ENCODE measurements around the gene WDR82. TPM values are rescaled to one million over a fixed set of nuclear protein-coding genes. Genes with fewer than 3 reads are reported as not detected.
"Not testable (repeated sequence)": the region's sequence is repeated elsewhere in the genome, so short reads cannot be mapped to it uniquely, and the experiment has no call there.

The WDR82 gene
- total RNA-seq, 4 donors from 2014 or later, result 24.6 to 128 (median 70.3) TPM

GRCh38 chr3:52289338-52289746 lies 10.9 kb upstream of the WDR82 start:
- no peak overlapping the region for H3K27ac ChIP-seq
- intact Hi-C loops (cut with DNase I; ENCODE audit: low total_unique reads), result no loop called here
- no peak for DNase-seq
- H3K9me3 ChIP-seq, result no peaks in the 10 kb centered on the region
- TF ChIP-seq CTCF (IDR thresholded peaks at IDR 0.05) (no peak), POLR2A (IDR thresholded peaks at IDR 0.05) (no peak)
- no peaks in the 10 kb centered on the region for H3K36me3 ChIP-seq
- H3K4me3 ChIP-seq, result no peak overlapping the region
- H3K27me3 ChIP-seq, result no peaks in the 10 kb centered on the region
- H3K4me1 ChIP-seq, result peaks cover 0 to 5% of the 10 kb centered on the region in 2 donors

- Histone ChIP-seq H3K27me3 (no peaks in the 10 kb centered on the region), H3K4me1 (peaks cover 0 to 5% of the 10 kb centered on the region in 2 donors), H3K27ac (peak overlapping the region; percentile 99 to 100), H3K9me3 (no peaks in the 10 kb centered on the region), H3K36me3 (no peaks in the 10 kb centered on the region), H3K4me3 (peak overlapping the region in 1 of 2 donors; percentile 96)
- no peak for TF ChIP-seq CTCF (IDR thresholded peaks at IDR 0.05)
- no peak for TF ChIP-seq POLR2A (IDR thresholded peaks at IDR 0.05)
- no peak for DNase-seq
- intact Hi-C loops (cut with DNase I; ENCODE audit: low total_unique reads), result no loop called here
Observed at GRCh38 chr3:52288674-52289073, 10.2 kb upstream of the WDR82 start.

- intact Hi-C loops (cut with DNase I; ENCODE audit: low total_unique reads), result no loop called here
- DNase-seq, result peak in 1 of 2 donors; percentile 22
- Histone ChIP-seq H3K9me3 (no peaks in the 10 kb centered on the region), H3K36me3 (no peaks in the 10 kb centered on the region), H3K4me1 (peaks cover 0 to 5% of the 10 kb centered on the region in 2 donors), H3K4me3 (peak overlapping the region; percentile 78 to 96), H3K27ac (peak overlapping the region; percentile 99 to 100), H3K27me3 (no peaks in the 10 kb centered on the region)
- TF ChIP-seq POLR2A (IDR thresholded peaks at IDR 0.05) (no peak), CTCF (IDR thresholded peaks at IDR 0.05) (no peak)
Observed at GRCh38 chr3:52286777-52287110, 8.3 kb upstream of the WDR82 start.

- DNase-seq, H3K36me3 ChIP-seq, H3K27me3 ChIP-seq, H3K27ac ChIP-seq, H3K4me3 ChIP-seq, H3K9me3 ChIP-seq, H3K4me1 ChIP-seq: not testable (repeated sequence)
- intact Hi-C loops (cut with DNase I; ENCODE audit: low total_unique reads), result loop anchor here (5.0 kb wide), 1 partner anchor 123 kb away; no protein-coding TSS in a partner anchor
Observed at GRCh38 chr3:52284051-52284450, 5.6 kb upstream of the WDR82 start.

- no peaks in the 10 kb centered on the region for H3K9me3 ChIP-seq
- H3K27me3 ChIP-seq, result no peaks in the 10 kb centered on the region
- DNase-seq, result no peak
- TF ChIP-seq POLR2A (IDR thresholded peaks at IDR 0.05) (no peak), CTCF (IDR thresholded peaks at IDR 0.05) (no peak)
- no peaks in the 10 kb centered on the region for H3K36me3 ChIP-seq
- intact Hi-C loops (cut with DNase I; ENCODE audit: low total_unique reads), result loop anchor here (5.0 kb wide), 1 partner anchor 124 kb away; no protein-coding TSS in a partner anchor
- peaks cover 0 to 10% of the 10 kb centered on the region in 2 donors for H3K4me1 ChIP-seq
- H3K27ac ChIP-seq, result no peak overlapping the region
- no peak overlapping the region for H3K4me3 ChIP-seq
Observed at GRCh38 chr3:52283306-52283705, 4.9 kb upstream of the WDR82 start.

Data from uterus (tissue), 4 donors.